Activated naive CD4-positive, alpha-beta T cell treated with anti-CD3 and anti-CD28 coated beads, Interleukin-2, amount 50 U/mL, for 16 hours (primary cell): ENCODE data around the gene DLG2.

ENCODE experiments used
- DNase-seq: peaks from one replicate; pipeline ENCODE4 v3.0.0-alpha.2; 2020

Gene DLG2

GRCh38 chr11:83941050-83941449 is 1686.1 kb downstream of the DLG2 start:
- no peak for DNase-seq

GRCh38 chr11:83938148-83938547 is 1689.0 kb downstream of the DLG2 start:
- no peak for DNase-seq

- no peak for DNase-seq
These were observed 1694.1 kb downstream of the DLG2 start for GRCh38 chr11:83933008-83933407.

- no peak for DNase-seq
These were observed 1699.7 kb downstream of the DLG2 start for GRCh38 chr11:83927422-83927821.

- DNase-seq, result no peak
These were observed 1702.2 kb downstream of the DLG2 start for GRCh38 chr11:83924795-83925542.

- DNase-seq, result no peak
These were observed 1703.2 kb downstream of the DLG2 start for GRCh38 chr11:83923961-83924360.

- no peak for DNase-seq
These were observed 1704.2 kb downstream of the DLG2 start for GRCh38 chr11:83922953-83923352.

- DNase-seq, result no peak
These were observed 1704.8 kb downstream of the DLG2 start for GRCh38 chr11:83922318-83922717.

GRCh38 chr11:83921447-83922192 is 1705.5 kb downstream of the DLG2 start:
- no peak for DNase-seq

GRCh38 chr11:83918476-83918875 is 1708.7 kb downstream of the DLG2 start:
- DNase-seq, result no peak

- no peak for DNase-seq
These were observed 1712.1 kb downstream of the DLG2 start for GRCh38 chr11:83914995-83915394.

- no peak for DNase-seq
These were observed 1717.3 kb downstream of the DLG2 start for GRCh38 chr11:83909579-83910534.

GRCh38 chr11:83908298-83908856 is 1718.8 kb downstream of the DLG2 start:
- no peak for DNase-seq

- no peak for DNase-seq
These were observed 1731.6 kb downstream of the DLG2 start for GRCh38 chr11:83895516-83895915.

GRCh38 chr11:83881428-83881827 is 1745.7 kb downstream of the DLG2 start:
- DNase-seq, result no peak

- DNase-seq, result no peak
These were observed 1756.1 kb downstream of the DLG2 start for GRCh38 chr11:83871054-83871453.

GRCh38 chr11:83866655-83867054 is 1760.5 kb downstream of the DLG2 start:
- no peak for DNase-seq

- no peak for DNase-seq
These were observed 1761.3 kb downstream of the DLG2 start for GRCh38 chr11:83865636-83866461.

GRCh38 chr11:83864412-83865057 is 1762.6 kb downstream of the DLG2 start:
- DNase-seq, result no peak

- no peak for DNase-seq
These were observed 1763.9 kb downstream of the DLG2 start for GRCh38 chr11:83863272-83863671.

- DNase-seq, result no peak
These were observed 1764.5 kb downstream of the DLG2 start for GRCh38 chr11:83862691-83863090.
